Lower leg skin (tissue), 4 donors: Measurements from ENCODE around the gene ATP7A. TPM values are rescaled to one million over a fixed set of nuclear protein-coding genes. Genes with fewer than 3 reads are reported as not detected.

Experiments
- DNase-seq, 2 donors: peaks; one replicate each; pipeline ENCODE4 v3.0.0-alpha.2; 2019; ENCODE audit warnings: low spot score in 2 of 2
- H3K4me3 ChIP-seq: fragments of 200-600 bp; sonication (generic); 2 replicates; pipeline ENCODE4 v1.5.1; 2017; ENCODE audit warnings: mild to moderate bottlenecking, low read depth; ENCODE audit not compliant: poor library complexity, severe bottlenecking
- CTCF ChIP-seq, 3 donors: fragments of 450-650 bp; IDR thresholded peaks; one replicate each; pipeline ENCODE4 v1.5.1; 2016; ENCODE audit warnings: antibody characterized with exemption in 3 of 3, mild to moderate bottlenecking in 3 of 3, moderate library complexity in 2 of 3
- POLR2A ChIP-seq, 2 donors: fragments of 450-650 bp; IDR thresholded peaks; one replicate each; pipeline ENCODE4 v1.6.1; 2016 to 2017; ENCODE audit warnings: antibody characterized with exemption in 2 of 2, mild to moderate bottlenecking in 1 of 2, moderate library complexity in 1 of 2
- WGBS, 2 donors: methylation state at CpG; one replicate each; pipeline ENCODE4 v1.1.5; 2018; 5-methylcytosine and 5-hydroxymethylcytosine counted together
- intact Hi-C: fragments of 100-400 bp; cut with DNase I; formaldehyde crosslinking; loops from one replicate; pipeline ENCODE4 v1.15.0; 2023; ENCODE audit warnings: low total_unique reads
- total RNA-seq, 4 donors: library from RNA; depleted of rRNA; stranded (reverse); fragments of >200 nt; gene quantifications; one replicate each; pipeline ENCODE4 v1.1.0, GENCODE V29; 2016

ATP7A gene
- total RNA-seq, 4 donors from 2014 or later = 20.9 to 37.6 (median 28.5) TPM

GRCh38 chrX:77922787-77923186, 12.3 kb downstream of the ATP7A start:
- H3K4me3 ChIP-seq = no peak overlapping the region
- no peak for DNase-seq
- TF ChIP-seq POLR2A (IDR thresholded peaks at IDR 0.05) (no peak), CTCF (IDR thresholded peaks at IDR 0.05) (no peak)
- intact Hi-C loops = no loop called here

- intact Hi-C loops = no loop called here
Measured at GRCh38 chrX:77924320-77924859, 13.9 kb downstream of the ATP7A start.

GRCh38 chrX:77925764-77926163, 15.3 kb downstream of the ATP7A start:
- no peak overlapping the region for H3K4me3 ChIP-seq
- DNase-seq = no peak
- intact Hi-C loops = no loop called here
- WGBS, 2 donors = 34 to 39% methylated on average over 3 of the region's 3 CpGs
- no peak for TF ChIP-seq POLR2A (IDR thresholded peaks at IDR 0.05)
- TF ChIP-seq CTCF (IDR thresholded peaks at IDR 0.05) = no peak

More at GRCh38 chrX:77924320-77924859, 13.9 kb downstream of the ATP7A start:
- H3K4me3 ChIP-seq = no peak overlapping the region
- 87 to 97% methylated on average over 6 to 8 of the region's 8 CpGs for WGBS, 2 donors
- no peak for TF ChIP-seq POLR2A (IDR thresholded peaks at IDR 0.05)
- TF ChIP-seq CTCF (IDR thresholded peaks at IDR 0.05) = no peak
- DNase-seq = no peak

GRCh38 chrX:77930581-77930980, 20.1 kb downstream of the ATP7A start:
- no peak for DNase-seq
- no peak overlapping the region for H3K4me3 ChIP-seq
- intact Hi-C loops = no loop called here
- TF ChIP-seq POLR2A (IDR thresholded peaks at IDR 0.05) (no peak), CTCF (IDR thresholded peaks at IDR 0.05) (no peak)
- 61 to 88% methylated on average over 1 of the region's 1 CpG for WGBS, 2 donors

- H3K4me3 ChIP-seq = no peak overlapping the region
- DNase-seq = no peak
- no peak for TF ChIP-seq CTCF (IDR thresholded peaks at IDR 0.05)
- 87% methylated on average over 1 of the region's 1 CpG for WGBS, 2 donors
- intact Hi-C loops = no loop called here
Measured at GRCh38 chrX:77935886-77936285, 25.4 kb downstream of the ATP7A start.

DNA sequence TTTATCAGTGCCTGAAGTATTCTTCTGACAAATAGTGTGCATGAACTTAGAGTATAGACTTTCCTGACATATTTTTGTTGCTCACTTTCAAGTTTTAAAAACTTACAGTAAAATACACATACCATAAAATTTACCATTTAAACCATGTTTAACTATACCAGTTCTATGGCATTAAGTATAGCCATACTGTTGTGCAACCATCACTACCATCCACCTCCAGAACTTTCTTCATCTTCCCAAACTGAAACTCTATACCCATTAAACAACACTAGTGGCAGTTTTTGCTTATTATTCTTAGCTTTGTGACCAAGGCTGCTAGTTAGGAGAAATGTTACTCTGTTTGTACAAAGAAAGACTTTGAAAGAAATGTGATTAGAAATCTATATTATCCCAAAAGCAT, 25.8 kb downstream of the ATP7A start:
- TF ChIP-seq POLR2A (IDR thresholded peaks at IDR 0.05) (no peak), CTCF (IDR thresholded peaks at IDR 0.05) (no peak)
- intact Hi-C loops = no loop called here

More for the DNA sequence above, 25.8 kb downstream of the ATP7A start:
- no peak for DNase-seq
- no peak overlapping the region for H3K4me3 ChIP-seq
